Measurements from ENCODE around the gene ERFL.
"Not testable (repeated sequence)": the region's sequence is repeated elsewhere in the genome, so short reads cannot be mapped to it uniquely, and the experiment has no call there.

ERFL gene

GRCh38 chr19:41917676-41918075 is 10.6 kb downstream of the ERFL start:
- H3K27ac ChIP-seq = no peak overlapping the region
- no peak for DNase-seq
- no peak overlapping the region for H3K4me3 ChIP-seq
- H3K36me3 ChIP-seq = no peaks in the 10 kb centered on the region
- H3K9me3 ChIP-seq = no peaks in the 10 kb centered on the region
- TF ChIP-seq, protein P1, sequence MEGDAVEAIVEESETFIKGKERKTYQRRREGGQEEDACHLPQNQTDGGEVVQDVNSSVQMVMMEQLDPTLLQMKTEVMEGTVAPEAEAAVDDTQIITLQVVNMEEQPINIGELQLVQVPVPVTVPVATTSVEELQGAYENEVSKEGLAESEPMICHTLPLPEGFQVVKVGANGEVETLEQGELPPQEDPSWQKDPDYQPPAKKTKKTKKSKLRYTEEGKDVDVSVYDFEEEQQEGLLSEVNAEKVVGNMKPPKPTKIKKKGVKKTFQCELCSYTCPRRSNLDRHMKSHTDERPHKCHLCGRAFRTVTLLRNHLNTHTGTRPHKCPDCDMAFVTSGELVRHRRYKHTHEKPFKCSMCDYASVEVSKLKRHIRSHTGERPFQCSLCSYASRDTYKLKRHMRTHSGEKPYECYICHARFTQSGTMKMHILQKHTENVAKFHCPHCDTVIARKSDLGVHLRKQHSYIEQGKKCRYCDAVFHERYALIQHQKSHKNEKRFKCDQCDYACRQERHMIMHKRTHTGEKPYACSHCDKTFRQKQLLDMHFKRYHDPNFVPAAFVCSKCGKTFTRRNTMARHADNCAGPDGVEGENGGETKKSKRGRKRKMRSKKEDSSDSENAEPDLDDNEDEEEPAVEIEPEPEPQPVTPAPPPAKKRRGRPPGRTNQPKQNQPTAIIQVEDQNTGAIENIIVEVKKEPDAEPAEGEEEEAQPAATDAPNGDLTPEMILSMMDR (IDR thresholded peaks at IDR 0.05) = no peak
- intact Hi-C loops (cut with DNase I; ENCODE audit: low total_unique reads) = no loop called here
- H3K27me3 ChIP-seq = peaks cover 5 to 94% of the 10 kb centered on the region in 2 donors
- peaks cover 0 to 16% (median 7%) of the 10 kb centered on the region in 4 donors for H3K4me1 ChIP-seq

DNA sequence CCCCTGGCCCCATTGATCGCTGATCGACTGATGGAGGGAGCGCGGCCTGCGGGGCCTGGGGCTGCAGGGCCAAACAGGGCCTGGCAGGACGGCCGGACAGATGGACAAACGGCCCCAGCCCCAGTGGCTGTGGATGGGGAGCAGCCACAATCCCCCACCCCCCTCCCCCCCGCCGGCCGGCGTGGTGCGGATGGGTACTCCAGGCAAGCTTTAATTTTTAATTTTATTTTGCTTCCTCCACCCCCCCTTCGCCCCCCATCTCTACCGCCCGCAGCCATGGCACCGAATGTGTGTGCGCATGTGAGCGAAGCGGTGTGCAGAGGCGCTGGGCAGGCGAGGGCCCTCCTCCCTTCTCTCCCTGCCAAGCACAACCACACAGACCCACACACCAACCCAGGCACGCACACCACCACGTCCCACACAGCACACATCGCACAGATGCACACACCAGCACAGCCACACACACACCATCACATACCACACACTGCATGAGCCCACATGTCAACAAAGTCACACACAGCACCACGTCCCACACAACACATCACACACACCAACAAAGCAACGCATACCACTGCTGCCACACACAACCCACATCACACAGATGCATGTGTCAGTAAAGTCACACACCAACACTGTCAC is 12.4 kb downstream of the ERFL start:
- Histone ChIP-seq H3K27me3 (peaks cover 0 to 92% of the 10 kb centered on the region in 2 donors), H3K36me3 (no peaks in the 10 kb centered on the region), H3K4me3 (no peak overlapping the region), H3K9me3 (no peaks in the 10 kb centered on the region), H3K27ac (no peak overlapping the region), H3K4me1 (peaks cover 0 to 16% (median 7%) of the 10 kb centered on the region in 4 donors)
- TF ChIP-seq, protein P1 (IDR thresholded peaks at IDR 0.05) = no peak
- no peak for DNase-seq
- intact Hi-C loops (cut with DNase I; ENCODE audit: low total_unique reads) = no loop called here

DNA sequence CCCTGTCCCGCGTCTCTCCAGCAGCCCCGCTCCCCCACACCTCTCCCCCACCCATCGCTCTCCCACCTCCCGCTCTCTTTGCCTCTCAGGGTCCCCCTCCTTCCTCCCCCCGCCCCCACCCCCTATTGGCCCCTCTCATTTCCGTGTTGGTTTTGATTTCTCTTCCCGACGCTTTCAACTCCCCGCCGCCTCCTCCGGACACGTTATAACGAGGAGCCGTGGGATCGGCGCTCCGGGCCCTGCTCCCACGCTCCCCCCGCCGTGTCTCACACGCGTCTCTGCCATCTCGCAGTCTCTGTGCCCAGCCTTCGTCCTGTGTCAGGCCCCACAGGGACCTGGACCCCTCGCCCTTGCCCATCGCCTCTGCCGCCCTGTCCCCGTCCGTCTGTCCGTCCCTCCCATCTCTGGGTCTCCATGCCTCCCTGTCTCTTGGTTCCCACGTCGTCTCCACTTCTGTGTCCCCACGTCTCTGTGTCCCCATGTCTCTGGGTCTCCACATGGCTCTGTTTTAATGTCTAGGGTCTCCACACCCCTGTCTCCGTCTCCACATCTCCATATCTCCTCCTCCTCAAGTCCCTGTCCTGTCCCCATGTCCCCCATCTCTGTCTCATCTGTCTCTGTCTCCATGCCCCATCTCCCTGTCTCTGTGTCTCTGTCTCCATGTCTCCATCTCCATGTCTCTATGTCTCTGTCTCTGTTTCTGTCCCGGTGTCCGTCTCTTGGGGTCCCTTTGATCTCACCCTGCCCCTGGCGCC is 13.1 kb downstream of the ERFL start:
- H3K27me3 ChIP-seq = peaks cover 0 to 86% of the 10 kb centered on the region in 2 donors

GRCh38 chr19:41914424-41914834 is 13.8 kb downstream of the ERFL start:
- intact Hi-C loops (cut with DNase I; ENCODE audit: low total_unique reads); H3K36me3 ChIP-seq; DNase-seq; H3K9me3 ChIP-seq; H3K4me3 ChIP-seq; H3K27ac ChIP-seq: not testable (repeated sequence)
- peaks cover 0 to 78% of the 10 kb centered on the region in 2 donors for H3K27me3 ChIP-seq
- peaks cover 0 to 16% (median 7%) of the 10 kb centered on the region in 4 donors for H3K4me1 ChIP-seq

More for the DNA sequence above, 13.1 kb downstream of the ERFL start:
- H3K9me3 ChIP-seq = no peaks in the 10 kb centered on the region
- H3K4me3 ChIP-seq = no peak overlapping the region
- no peaks in the 10 kb centered on the region for H3K36me3 ChIP-seq
- peaks cover 0 to 16% (median 7%) of the 10 kb centered on the region in 4 donors for H3K4me1 ChIP-seq
- no peak for DNase-seq
- H3K27ac ChIP-seq = no peak overlapping the region
- intact Hi-C loops (cut with DNase I; ENCODE audit: low total_unique reads) = no loop called here
- TF ChIP-seq, protein P1 (IDR thresholded peaks at IDR 0.05) = no peak

GRCh38 chr19:41913538-41914423 is 14.5 kb downstream of the ERFL start:
- TF ChIP-seq, protein P1 (IDR thresholded peaks at IDR 0.05) = no peak
- Histone ChIP-seq H3K9me3 (no peaks in the 10 kb centered on the region), H3K27me3 (peaks cover 0 to 71% of the 10 kb centered on the region in 2 donors), H3K36me3 (no peaks in the 10 kb centered on the region), H3K4me1 (peaks cover 0 to 16% (median 7%) of the 10 kb centered on the region in 4 donors), H3K4me3 (no peak overlapping the region), H3K27ac (no peak overlapping the region)
- no peak for DNase-seq
- intact Hi-C loops (cut with DNase I; ENCODE audit: low total_unique reads) = loop anchor here (2.0 kb wide), 1 partner anchor 397 kb away; no protein-coding TSS in a partner anchor

Measured in tibial artery (tissue), 4 donors.